IPS-18c (cell line): ENCODE data around the gene BBS10.
"Not testable (repeated sequence)": the region's sequence is repeated elsewhere in the genome, so short reads cannot be mapped to it uniquely, and the experiment has no call there.

ENCODE experiments used
- H3K4me3 ChIP-seq: 2 replicates; pipeline ENCODE4 v1.7.0; 2013; ENCODE audit warnings: low read depth, mild to moderate bottlenecking, low read length, moderate library complexity; ENCODE audit not compliant: insufficient read depth
- H3K9me3 ChIP-seq: one replicate; pipeline ENCODE4 v1.6.1; 2013; ENCODE audit warnings: mild to moderate bottlenecking, low read length, moderate library complexity; ENCODE audit not compliant: control insufficient read depth, insufficient read depth

Gene BBS10

DNA sequence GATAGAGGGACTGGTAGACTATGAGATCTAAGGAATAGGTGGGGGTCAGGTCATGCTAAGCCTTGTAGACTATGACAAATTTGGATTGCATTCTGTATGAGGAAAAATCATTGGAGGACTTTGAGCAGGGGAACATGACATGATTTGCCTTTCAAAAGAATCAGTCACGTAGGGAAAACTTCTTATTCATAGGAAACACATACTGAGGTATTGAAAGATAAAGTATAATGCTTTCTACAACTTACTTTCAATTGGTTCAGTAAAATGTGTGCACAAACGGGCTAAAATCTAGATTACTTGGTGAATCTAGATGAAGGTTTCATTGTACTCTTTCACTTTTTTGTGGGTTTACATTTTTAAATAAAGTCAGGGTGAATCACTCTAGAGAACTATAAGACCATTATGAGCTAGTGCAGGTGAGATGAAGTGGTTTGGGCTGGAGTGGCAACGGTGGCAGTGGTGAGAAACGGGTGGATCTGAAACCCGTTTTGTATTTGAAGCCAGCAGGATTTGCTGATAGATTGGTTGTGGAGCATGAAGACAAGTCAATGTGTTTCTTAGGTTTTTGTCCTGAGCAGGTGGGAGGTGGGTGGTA, 6.7 kb downstream of the BBS10 start:
- no peaks in the 10 kb centered on the region for H3K9me3 ChIP-seq
- no peak overlapping the region for H3K4me3 ChIP-seq

DNA sequence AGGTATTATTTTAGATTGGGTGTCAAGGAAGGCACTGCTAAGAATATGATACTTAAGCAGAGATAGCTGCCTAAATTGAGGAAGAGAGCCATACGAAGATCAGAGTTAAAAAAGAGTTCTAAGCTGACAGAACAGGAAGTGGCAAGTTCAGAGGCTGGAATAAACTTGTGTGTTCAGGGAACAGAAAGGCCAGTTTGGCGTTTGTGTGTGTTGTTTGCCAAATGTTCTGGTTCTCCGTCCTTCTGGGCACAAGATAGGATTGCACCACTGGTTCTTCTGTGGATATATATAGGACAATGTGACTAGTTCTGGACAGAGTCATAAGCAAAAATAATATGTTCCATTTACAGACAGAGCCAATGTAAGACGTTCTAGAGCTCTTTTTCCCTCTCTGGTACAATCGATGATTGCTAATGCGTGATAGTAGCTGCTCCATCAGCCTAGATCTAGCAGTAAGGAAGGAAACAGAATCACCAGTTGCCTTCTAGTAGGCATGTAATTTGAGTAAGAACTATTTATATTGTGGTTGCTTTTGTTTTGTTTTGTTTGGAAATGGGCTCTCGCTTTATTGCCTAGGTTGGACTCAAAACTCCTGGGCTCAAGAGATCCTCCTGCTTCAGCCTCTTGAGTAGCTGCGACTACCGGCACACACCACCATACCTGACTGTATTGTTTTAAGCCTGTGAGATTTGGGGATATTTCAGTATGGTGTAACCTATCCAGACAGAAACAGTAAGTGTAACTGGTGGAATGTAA, 7.4 kb downstream of the BBS10 start:
- Histone ChIP-seq H3K9me3 (no peaks in the 10 kb centered on the region), H3K4me3 (no peak overlapping the region)

DNA sequence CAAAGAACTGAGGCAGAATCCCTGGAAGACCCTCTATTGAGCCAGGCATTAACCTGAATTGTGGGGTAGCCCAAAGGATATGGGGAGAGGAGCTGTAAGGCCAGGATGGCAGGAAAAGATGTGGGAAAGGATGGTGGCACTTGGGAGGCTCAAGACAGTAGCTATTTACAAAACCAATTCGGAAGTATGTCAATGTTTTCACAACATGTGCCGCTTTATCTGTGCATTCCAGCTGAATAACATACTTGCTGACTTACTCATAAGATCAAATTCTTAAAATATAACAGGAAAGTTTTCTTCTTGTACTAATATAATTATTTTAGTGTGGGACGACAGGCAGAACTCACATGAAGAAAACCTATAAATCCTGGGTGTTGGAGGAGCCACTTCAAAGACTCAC, 10.6 kb downstream of the BBS10 start:
- H3K4me3 ChIP-seq, result no peak overlapping the region

DNA sequence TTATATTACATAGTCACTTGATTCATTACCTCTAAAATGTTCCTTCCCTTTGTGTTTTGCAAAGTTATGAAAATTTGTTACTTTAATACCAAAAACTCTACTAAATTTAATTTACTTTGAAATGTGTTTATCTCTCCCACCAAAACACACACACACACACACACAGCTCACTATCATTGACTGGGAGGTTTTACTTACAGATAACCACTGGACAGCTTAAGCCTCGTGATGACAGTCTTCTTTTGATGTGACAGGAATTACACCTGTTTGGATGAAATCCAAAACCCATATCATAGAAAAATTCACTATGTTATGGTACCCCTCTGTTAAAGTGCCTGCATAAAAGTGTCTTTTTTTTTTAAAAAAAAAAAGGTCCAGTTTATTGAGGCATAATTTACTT, 15.6 kb downstream of the BBS10 start:
- Histone ChIP-seq H3K9me3 (no peaks in the 10 kb centered on the region), H3K4me3 (no peak overlapping the region)

More for the DNA sequence above, 10.6 kb downstream of the BBS10 start:
- no peaks in the 10 kb centered on the region for H3K9me3 ChIP-seq

DNA sequence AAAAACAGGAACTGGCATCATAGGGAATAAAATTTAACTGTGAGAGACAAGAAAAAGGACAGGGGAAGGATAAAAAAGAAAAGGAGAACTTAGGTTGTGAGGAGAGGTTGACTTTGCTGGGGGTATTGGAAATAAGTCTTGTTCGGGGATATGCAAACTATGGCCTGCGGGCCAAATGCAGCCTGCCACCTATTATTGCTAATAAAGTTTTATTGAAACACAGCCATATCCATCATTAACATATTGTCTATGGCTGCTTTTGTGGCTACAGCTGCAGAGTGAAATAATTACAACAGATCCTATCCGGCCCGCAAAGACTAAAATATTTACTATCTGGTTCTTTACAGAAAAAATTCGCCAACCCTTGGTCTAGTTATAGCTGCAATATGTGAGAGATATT, 18.6 kb downstream of the BBS10 start:
- Histone ChIP-seq H3K9me3 (no peaks in the 10 kb centered on the region), H3K4me3 (no peak overlapping the region)

DNA sequence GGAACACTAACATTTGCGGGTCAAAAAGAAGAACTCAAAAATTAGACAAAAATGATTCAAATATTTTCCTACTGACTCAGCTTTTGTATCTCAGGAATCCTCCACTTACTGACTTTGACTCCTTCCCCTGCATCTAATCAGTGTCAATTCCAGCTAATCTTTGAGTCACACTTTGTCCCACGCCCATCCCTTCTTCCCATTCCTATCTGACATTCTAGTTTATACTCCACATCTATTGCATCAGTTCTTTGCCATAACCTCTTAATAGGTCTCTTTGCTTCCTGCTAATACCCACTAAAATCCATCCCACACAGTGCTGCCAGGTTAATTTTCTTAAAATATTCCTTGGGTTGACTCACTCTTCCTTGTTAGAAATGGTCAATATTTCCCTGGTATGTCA, 19.1 kb downstream of the BBS10 start:
- Histone ChIP-seq H3K9me3 (no peaks in the 10 kb centered on the region), H3K4me3 (no peak overlapping the region)

DNA sequence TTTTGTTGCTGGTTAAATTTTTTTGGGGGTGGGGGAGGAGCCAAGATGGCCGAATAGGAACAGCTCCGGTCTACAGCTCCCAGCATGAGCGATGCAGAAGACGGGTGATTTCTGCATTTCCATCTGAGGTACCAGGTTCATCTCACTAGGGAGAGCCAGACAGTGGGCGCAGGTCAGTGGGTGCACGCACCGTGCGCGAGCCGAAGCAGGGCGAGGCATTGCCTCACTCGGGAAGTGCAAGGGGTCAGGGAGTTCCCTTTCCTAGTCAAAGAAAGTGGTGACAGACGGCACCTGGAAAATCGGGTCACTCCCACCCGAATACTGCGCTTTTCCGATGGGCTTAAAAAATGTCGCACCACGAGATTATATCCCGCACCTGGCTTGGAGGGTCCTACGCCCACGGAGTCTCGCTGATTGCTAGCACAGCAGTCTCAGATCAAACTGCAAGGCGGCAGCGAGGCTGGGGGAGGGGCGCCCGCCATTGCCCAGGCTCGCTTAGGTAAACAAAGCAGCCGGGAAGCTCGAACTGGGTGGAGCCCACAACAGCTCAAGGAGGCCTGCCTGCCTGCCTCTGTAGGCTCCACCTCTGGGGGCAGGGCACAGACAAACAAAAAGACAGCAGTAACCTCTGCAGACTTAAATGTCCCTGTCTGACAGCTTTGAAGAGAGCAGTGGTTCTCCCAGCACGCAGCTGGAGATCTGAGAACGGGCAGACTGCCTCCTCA, 28.5 kb downstream of the BBS10 start:
- H3K4me3 ChIP-seq, H3K9me3 ChIP-seq: not testable (repeated sequence)

DNA sequence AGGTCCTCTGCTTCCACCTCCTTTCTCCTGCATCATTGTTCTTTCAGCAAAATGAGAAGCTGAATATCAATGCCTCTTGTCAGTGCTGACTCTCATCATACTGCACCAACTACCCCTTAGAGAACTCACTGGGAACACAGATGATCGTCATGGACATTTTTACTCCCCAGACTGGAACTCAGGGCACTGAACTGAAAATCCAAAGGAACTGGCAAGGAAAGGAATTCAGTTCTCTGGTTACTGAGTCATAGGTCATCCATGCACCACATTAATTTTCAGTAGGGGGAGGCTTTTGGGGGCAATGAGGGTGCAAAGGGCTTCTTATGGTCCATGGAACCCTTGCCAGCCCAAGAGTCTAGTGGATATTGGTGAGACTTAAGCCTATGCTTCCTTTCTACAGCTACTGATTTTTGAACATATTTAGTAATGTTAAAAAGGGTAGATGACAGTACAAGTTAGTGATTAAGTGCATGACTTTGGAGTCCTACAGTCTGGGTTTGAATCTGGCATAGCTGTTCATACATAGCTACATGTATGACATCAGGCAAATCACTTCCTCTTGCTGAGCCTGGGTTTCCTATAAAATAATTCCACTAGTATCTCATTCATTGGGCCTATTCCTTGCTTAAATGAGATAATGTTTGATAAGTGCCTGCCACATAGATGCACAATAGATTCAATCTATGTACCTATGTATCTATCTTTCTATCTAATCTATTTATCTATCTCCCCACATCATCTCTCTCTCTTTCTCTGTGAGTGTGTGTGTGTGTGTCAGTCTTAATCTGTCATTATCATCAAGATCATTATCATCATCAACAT, 29.2 kb downstream of the BBS10 start:
- no peaks in the 10 kb centered on the region for H3K9me3 ChIP-seq
- H3K4me3 ChIP-seq, result no peak overlapping the region

DNA sequence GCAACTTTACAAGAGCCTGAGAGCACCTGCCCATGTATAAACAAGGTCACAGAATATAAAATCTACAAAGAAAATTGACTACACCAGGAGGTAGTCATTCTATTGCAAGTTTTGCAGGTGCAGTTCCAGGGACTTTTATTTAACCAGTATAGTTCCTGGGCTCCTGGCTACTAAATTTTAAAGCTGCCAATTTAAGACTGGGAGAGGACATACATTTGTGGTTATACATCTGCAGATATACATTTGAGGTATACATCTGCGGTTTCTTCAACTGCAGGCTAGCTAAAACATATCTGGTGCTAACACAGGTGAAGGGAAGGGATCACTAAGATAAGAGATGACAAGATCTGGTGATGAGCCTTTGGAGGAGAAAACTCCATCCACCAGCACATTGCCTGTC, 30.2 kb downstream of the BBS10 start:
- H3K4me3 ChIP-seq, result no peak overlapping the region
- no peaks in the 10 kb centered on the region for H3K9me3 ChIP-seq

DNA sequence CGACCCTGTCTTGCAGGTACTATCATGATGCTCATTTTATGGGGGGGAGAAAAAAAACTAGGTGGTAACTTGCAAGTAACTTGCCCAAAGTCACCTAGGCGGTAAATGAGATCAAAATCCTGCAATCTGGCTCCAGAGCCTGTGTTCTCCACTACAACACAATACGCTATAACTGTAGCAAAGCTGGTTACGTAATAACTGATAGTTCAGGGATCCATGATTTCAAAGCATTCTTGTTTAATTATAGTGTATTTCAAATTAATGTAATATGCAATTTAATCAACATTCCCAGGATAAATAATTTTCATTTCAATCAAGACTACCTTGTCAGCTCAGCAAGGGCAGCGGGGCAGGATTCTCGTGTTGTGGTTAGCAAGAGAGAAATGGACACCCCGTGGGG, 31.7 kb downstream of the BBS10 start:
- H3K4me3 ChIP-seq, result no peak overlapping the region
- H3K9me3 ChIP-seq, result no peaks in the 10 kb centered on the region

DNA sequence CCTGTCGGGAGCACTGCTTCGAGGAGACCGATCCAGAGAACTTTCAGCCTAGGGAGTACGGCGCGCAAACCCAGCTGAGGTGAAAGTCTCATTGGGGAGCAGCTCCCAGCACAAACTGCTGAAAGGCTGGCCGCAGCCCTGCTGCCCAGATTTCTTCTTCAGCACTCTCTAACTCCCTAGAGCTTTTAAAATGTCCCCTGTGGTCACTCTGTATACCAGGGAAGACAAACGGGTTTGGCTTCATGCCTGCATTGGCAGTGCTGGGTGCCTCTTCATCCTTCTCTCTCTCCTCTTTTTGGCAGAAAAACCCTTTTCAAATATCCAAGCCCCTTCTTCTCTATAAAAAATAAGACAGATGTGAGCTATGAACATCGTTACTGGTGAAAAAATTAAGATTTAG, 34.9 kb downstream of the BBS10 start:
- no peaks in the 10 kb centered on the region for H3K9me3 ChIP-seq
- no peak overlapping the region for H3K4me3 ChIP-seq

DNA sequence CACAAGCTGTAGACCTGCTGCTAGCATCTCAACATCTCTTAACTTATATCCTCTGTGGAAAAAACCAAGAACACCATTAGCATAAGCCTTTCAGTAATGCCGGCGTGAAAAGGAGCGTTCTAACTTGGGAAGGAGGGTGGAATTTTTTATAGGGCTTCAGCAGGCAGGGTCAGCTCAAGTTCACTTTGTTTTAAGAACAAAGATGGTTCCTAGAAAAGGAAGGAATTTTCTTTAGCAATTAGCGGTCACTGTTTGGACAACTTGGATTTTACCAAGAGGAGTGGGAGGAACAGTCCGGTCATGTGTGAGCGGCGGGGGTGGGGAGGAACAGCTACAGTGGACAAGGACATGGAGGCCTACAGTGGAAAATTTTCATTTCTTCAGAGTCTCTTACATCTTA, 35.9 kb downstream of the BBS10 start:
- no peak overlapping the region for H3K4me3 ChIP-seq

DNA sequence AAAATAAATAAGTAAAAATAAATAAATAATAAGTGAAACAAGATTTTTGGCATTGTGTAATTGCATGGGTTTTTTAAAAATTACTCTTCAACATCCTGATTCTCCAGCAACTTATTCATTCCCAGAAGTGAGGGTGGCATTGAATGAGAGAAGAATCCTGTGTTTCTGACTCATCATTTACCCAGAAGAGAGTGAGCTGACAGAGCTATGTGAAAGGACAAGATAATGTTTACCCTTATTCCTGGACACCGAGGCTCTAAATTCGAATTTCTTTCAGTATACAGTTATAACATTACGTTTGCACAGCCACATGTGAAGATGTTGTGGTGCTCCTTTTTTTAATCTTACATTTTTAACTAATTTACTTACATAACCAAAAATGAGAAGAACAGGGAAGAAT, 36.4 kb downstream of the BBS10 start:
- no peak overlapping the region for H3K4me3 ChIP-seq
- no peaks in the 10 kb centered on the region for H3K9me3 ChIP-seq

More for the DNA sequence above, 35.9 kb downstream of the BBS10 start:
- no peaks in the 10 kb centered on the region for H3K9me3 ChIP-seq

DNA sequence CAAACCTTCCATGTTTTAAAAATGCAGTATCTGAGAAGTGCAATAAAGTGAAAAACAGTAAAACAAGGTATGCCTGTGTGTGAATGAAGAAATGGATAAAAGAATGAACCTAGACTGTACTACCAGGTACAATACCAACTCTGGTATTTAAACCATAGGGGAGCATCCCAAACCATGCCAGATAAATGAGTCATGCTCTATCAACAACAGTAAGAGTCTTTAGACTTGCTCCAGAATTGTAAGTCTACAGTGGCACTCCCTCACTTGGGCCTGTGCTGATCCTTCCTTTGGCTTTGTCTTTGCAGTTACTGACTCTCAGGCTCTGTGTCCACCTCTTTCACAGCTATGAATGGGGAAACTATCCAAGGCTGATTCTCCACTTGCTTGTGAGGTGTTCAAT, 38.1 kb downstream of the BBS10 start:
- Histone ChIP-seq H3K4me3 (no peak overlapping the region), H3K9me3 (no peaks in the 10 kb centered on the region)

DNA sequence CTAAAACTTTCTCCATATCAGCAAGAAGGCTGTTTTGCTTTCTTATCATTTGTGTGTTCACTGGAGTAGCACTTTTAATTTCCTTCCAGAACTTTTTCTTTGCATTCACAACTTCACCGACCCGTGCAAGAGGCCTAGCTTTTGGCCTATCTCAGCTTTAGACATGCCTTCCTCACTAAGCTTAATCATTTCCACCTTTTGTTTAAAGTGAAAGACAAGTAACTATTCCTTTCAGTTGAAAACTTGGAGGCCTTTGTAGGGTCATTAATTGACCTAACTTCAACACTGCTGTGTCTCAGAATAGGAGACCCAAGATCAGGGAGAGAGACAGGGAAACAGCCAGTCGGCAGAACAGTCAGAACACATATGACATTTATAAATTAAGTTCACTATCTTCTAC, 39.3 kb downstream of the BBS10 start:
- H3K4me3 ChIP-seq, result no peak overlapping the region
- no peaks in the 10 kb centered on the region for H3K9me3 ChIP-seq

DNA sequence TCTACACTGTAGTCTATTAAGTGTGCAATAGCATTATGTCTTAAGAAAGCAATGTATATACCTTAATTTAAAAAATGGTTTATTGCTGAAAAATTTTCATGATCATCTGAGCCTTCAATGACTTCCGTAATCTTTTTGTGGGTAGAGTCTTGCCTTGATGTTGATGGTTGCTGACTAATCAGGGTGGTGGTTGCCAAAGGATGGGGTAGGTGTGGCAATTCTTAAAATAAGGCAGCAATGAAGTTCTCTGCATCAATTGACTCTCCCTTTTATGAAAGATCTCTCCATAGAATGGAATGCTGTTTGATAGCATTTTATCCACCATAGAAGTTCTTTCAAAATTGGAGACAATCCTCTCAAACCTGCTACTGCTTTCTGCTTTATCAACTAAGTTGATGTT, 41.1 kb downstream of the BBS10 start:
- Histone ChIP-seq H3K4me3 (no peak overlapping the region), H3K9me3 (no peaks in the 10 kb centered on the region)

DNA sequence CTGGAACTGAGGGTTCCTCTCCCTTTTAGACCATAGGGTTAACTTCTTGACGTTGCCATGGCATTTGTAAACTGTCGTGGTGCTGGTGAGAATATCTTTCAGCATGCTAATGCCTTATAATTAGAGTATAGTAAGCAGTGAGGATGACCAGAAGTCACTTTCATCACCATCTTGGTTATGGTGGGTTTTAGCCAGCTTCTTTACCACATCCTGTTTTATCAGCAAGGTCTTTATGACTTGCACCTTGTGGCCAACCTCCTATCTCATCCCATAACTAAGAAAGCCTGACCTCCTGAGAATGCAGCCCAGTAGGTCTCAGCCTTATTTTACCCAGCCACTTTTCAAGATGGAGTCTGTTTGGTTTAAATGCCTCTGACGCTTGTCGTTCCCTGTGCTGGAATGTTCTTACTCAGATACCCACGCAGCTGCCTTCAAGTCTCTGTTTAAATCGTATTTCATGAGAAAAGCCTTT, 44.2 kb downstream of the BBS10 start:
- H3K9me3 ChIP-seq, result no peaks in the 10 kb centered on the region
- no peak overlapping the region for H3K4me3 ChIP-seq
